Ascending aorta (tissue), 2 donors: Measurements from ENCODE around the gene TEX13B. TPM values are rescaled to one million over a fixed set of nuclear protein-coding genes. Genes with fewer than 3 reads are reported as not detected.

ENCODE experiments used
- DNase-seq, 2 donors: peaks; one replicate each; pipeline ENCODE4 v3.0.0-alpha.2; 2019; ENCODE audit warnings: low spot score in 2 of 2
- H3K27ac ChIP-seq, 2 donors: fragments of 200-600 bp; sonication (generic); one replicate each; pipeline ENCODE4 v1.5.1; 2016 to 2017; ENCODE audit warnings: mild to moderate bottlenecking in 1 of 2
- H3K27me3 ChIP-seq: fragments of 200-600 bp; sonication (generic); one replicate; pipeline ENCODE4 v1.5.1; 2017
- H3K36me3 ChIP-seq, 2 donors: fragments of 200-600 bp; sonication (generic); one replicate each; pipeline ENCODE4 v1.5.1; 2016
- H3K4me1 ChIP-seq, 2 donors: fragments of 200-600 bp; sonication (generic); one replicate each; pipeline ENCODE4 v1.5.1; 2016 to 2017; ENCODE audit warnings: mild to moderate bottlenecking in 1 of 2
- H3K4me3 ChIP-seq, 2 donors: fragments of 200-600 bp; sonication (generic); one replicate each; pipeline ENCODE4 v1.5.1; 2016 to 2017; ENCODE audit warnings: mild to moderate bottlenecking in 1 of 2
- H3K9me3 ChIP-seq, 2 donors: fragments of 200-600 bp; sonication (generic); one replicate each; pipeline ENCODE4 v1.5.1; 2016
- intact Hi-C: fragments of 100-400 bp; cut with DNase I; formaldehyde crosslinking; loops from one replicate; pipeline ENCODE4 v1.15.1; 2023
- total RNA-seq: library from RNA; depleted of rRNA; stranded (reverse); fragments of >200 nt; gene quantifications from one replicate; pipeline ENCODE4 v1.1.0, GENCODE V29; 2016
- TF ChIP-seq, protein P1 (sequence below), 3 experiments: fragments of 200-600 bp in 2 of 3; fragments of 450-650 bp in 1 of 3; sonication (generic) in 2 of 3; IDR thresholded peaks; one replicate each; pipeline ENCODE4 v1.5.1; 2016 to 2019; ENCODE audit warnings: antibody characterized with exemption in 3 of 3, mild to moderate bottlenecking in 1 of 3, moderate library complexity in 1 of 3

The TEX13B gene
- total RNA-seq, 1 donor from 2014 or later, result not detected

DNA sequence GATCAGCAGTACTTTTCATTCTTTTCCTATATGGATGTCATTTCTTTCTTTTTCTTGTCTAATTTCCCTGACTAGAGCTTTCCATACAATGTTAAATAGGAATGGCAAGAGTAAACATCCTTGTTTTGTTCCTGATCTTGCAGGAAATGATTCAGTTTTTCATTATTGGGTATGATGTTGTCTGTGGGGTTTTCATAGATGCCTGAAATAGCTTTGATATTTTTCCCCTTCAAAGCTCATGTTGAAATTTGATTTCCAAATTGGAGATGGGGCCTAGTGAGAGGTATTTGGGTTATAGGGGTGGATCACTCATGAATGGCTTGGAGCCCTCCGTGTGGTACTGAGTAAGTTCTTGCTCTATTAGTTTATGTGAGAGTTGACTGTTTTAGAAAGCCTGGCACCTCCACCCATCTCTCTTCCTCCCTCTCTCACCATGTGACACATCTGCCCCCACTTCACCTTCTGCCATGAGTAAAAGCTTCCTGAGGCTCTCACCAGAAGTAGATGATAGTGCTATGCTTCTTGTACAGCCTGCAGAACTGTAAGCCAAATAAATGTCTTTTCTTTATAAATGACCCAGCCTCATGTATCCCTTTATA is 40.4 kb upstream of the TEX13B start:
- intact Hi-C loops, result no loop called here
- TF ChIP-seq, protein P1, sequence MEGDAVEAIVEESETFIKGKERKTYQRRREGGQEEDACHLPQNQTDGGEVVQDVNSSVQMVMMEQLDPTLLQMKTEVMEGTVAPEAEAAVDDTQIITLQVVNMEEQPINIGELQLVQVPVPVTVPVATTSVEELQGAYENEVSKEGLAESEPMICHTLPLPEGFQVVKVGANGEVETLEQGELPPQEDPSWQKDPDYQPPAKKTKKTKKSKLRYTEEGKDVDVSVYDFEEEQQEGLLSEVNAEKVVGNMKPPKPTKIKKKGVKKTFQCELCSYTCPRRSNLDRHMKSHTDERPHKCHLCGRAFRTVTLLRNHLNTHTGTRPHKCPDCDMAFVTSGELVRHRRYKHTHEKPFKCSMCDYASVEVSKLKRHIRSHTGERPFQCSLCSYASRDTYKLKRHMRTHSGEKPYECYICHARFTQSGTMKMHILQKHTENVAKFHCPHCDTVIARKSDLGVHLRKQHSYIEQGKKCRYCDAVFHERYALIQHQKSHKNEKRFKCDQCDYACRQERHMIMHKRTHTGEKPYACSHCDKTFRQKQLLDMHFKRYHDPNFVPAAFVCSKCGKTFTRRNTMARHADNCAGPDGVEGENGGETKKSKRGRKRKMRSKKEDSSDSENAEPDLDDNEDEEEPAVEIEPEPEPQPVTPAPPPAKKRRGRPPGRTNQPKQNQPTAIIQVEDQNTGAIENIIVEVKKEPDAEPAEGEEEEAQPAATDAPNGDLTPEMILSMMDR (IDR thresholded peaks at IDR 0.05), result no peak
- no peaks in the 10 kb centered on the region for H3K27me3 ChIP-seq

DNA sequence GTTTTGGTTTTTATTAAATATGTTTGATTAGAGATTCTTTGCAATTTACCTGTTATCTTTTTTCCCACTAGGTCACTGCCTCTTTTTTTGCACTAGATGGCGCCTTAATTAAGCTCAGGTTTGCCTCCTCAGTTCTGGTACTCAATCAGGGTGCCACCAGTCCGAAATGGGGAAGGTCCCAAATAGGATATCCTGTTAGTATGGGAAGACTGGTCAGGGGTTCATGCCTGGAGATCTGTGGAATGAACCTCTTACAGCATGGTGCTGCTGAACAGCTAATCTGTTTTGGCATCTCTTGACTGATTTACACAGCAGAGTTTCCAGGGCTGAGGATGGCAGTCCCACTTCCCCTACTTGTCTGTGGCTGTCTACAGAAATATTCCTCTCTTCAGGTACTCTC is 38.5 kb upstream of the TEX13B start:
- no peaks in the 10 kb centered on the region for H3K27me3 ChIP-seq
- TF ChIP-seq, protein P1 (IDR thresholded peaks at IDR 0.05), result peak in 1 of 3 experiments; percentile 21

More for the DNA sequence above, 40.4 kb upstream of the TEX13B start:
- H3K4me1 ChIP-seq, result no peaks in the 10 kb centered on the region
- no peak overlapping the region for H3K4me3 ChIP-seq
- no peak for DNase-seq
- H3K27ac ChIP-seq, result no peak overlapping the region
- no peaks in the 10 kb centered on the region for H3K9me3 ChIP-seq
- H3K36me3 ChIP-seq, result no peaks in the 10 kb centered on the region

DNA sequence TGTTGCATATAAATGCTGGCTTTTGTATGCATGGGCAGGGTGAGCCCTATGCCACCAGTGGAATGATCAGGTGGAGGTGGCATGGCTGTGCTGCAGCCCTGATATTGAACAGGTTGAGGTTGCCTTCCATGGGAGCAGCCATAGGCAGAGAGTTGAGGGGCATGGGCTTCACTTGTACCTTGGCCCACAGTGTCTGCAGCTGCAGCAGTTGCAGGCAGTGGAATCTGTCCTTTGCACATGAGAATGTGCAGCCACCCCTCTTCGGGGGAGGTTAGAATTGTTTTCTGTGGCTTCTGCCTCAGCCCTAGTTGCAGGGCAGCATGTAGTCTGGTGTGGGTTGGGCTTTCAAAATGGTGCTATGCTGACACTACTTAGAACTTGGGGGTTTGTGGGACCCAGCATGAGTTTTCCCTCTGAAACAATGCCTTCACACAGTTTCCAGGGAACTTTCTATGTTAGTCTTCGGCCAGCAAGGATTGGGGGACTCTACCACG is 37.3 kb upstream of the TEX13B start:
- H3K4me1 ChIP-seq, result no peaks in the 10 kb centered on the region
- H3K36me3 ChIP-seq, result no peaks in the 10 kb centered on the region
- H3K27me3 ChIP-seq, result no peaks in the 10 kb centered on the region
- TF ChIP-seq, protein P1 (IDR thresholded peaks at IDR 0.05), result no peak
- no peak overlapping the region for H3K27ac ChIP-seq
- no peaks in the 10 kb centered on the region for H3K9me3 ChIP-seq
- H3K4me3 ChIP-seq, result no peak overlapping the region
- no peak for DNase-seq
- intact Hi-C loops, result no loop called here

More for the DNA sequence above, 38.5 kb upstream of the TEX13B start:
- no peak for DNase-seq
- H3K4me3 ChIP-seq, result no peak overlapping the region
- H3K4me1 ChIP-seq, result no peaks in the 10 kb centered on the region
- no peaks in the 10 kb centered on the region for H3K9me3 ChIP-seq
- no peak overlapping the region for H3K27ac ChIP-seq
- intact Hi-C loops, result no loop called here
- no peaks in the 10 kb centered on the region for H3K36me3 ChIP-seq

DNA sequence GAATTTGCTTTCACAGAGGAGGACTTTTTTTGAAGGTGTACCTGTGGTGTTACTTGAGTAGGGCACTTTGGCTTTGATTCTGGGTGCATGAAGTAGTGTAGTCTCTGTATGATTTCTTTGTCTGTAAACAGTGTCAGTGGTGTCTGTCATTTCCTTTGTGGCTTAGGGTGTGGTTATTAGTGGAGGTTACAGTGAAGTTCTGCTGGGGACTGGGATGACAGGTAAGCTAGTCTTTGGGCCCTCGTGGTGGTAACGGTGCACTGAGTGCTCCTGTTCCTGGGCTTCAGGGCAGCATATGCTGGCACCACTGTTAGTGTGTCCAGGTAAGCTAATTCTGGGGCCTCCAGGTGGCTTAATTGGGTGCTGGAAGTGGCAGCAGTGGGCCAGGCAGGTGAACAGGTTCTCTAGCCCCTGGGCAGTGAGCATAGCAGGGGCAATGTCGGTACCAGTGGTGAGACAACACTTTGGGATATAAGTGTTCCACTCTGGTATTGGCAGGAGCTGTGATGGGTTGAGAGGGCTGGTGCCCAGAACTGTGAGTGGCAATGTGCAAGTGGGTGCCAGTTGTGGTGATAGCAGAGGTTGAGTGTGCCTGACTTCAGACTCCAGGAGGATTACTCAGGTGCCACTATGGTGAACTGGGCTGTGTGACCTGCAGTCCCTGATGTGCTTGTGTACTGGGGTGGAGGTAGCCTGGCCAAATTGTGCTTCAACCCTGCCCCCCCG is 36.6 kb upstream of the TEX13B start:
- Histone ChIP-seq H3K9me3 (no peaks in the 10 kb centered on the region), H3K4me1 (no peaks in the 10 kb centered on the region), H3K4me3 (no peak overlapping the region), H3K27ac (no peak overlapping the region), H3K27me3 (no peaks in the 10 kb centered on the region), H3K36me3 (no peaks in the 10 kb centered on the region)
- intact Hi-C loops, result no loop called here
- TF ChIP-seq, protein P1 (IDR thresholded peaks at IDR 0.05), result no peak
- no peak for DNase-seq

DNA sequence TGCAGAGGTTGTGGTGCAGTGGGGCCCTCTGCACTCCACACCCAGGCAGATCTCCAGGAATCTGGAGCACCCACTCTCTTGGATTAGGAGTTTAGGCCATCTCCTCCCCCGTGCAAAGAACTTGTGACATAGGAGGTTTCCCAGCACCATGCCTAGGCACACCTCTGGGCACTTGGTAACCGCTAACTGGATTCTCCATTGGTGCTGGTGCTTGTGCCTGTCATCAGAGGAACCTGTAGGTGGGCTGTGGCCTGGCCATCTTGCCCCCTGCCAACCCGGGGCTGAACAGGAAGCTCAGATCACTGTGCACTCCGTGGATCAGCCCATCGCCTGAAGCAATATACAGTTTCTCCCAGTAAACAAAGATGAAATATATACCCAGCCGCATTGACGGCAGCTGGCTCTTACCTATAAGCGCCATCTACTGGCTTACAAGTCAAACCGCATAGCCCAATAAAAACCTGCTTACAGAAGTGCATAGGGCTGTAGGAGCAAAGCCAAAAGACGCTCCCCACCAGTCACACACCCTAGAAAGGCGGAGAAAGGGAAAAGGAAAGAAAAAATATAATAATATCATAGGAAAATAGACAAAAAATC is 19.1 kb upstream of the TEX13B start:
- intact Hi-C loops, result no loop called here
- Histone ChIP-seq H3K36me3 (no peaks in the 10 kb centered on the region), H3K4me3 (no peak overlapping the region), H3K27ac (no peak overlapping the region), H3K9me3 (no peaks in the 10 kb centered on the region), H3K4me1 (no peaks in the 10 kb centered on the region), H3K27me3 (no peaks in the 10 kb centered on the region)
- no peak for DNase-seq
- TF ChIP-seq, protein P1 (IDR thresholded peaks at IDR 0.05), result no peak
